Natural killer cell (primary cell): ENCODE data around the gene H2AZ2. TPM values are rescaled to one million over a fixed set of nuclear protein-coding genes. Genes with fewer than 3 reads are reported as not detected.
A peak's percentile ranks its signal among the peaks of the same experiment; 100 is the strongest.

Source experiments
- ATAC-seq, 3 donors: fragments of 150-1000 bp in 2 of 3; fragments of 200-7000 bp in 1 of 3; cut with Tn5 transposase; 1 replicate in 1 of 3; 2 replicates in 2 of 3; pipeline ENCODE4 v1.10.0; 2021; ENCODE audit warnings: mild to moderate bottlenecking in 2 of 3, moderate library complexity in 2 of 3
- DNase-seq, 2 donors: peaks; one replicate each; pipeline versions ENCODE4 v3.0.0 to v3.0.0-alpha.2; 2013 to 2021; ENCODE audit warnings: mixed read lengths in 1 of 2
- H3K27ac ChIP-seq: one replicate; pipeline ENCODE4 v1.5.1; 2013; ENCODE audit warnings: mild to moderate bottlenecking, low read length
- H3K27me3 ChIP-seq: one replicate; pipeline ENCODE4 v1.6.1; 2013; ENCODE audit warnings: low read length; ENCODE audit not compliant: control insufficient read depth, insufficient read depth
- H3K36me3 ChIP-seq: one replicate; pipeline ENCODE4 v1.6.1; 2013; ENCODE audit warnings: low read length; ENCODE audit not compliant: control insufficient read depth, insufficient read depth
- H3K4me1 ChIP-seq: one replicate; pipeline ENCODE4 v1.6.1; 2013; ENCODE audit warnings: low read length; ENCODE audit not compliant: control insufficient read depth, insufficient read depth
- H3K4me3 ChIP-seq: one replicate; pipeline ENCODE4 v1.5.1; 2013; ENCODE audit warnings: low read length
- H3K9me3 ChIP-seq: one replicate; pipeline ENCODE4 v1.6.1; 2013; ENCODE audit warnings: low read length; ENCODE audit not compliant: control insufficient read depth, insufficient read depth
- H3K27ac Mint-ChIP-seq, 2 donors: one replicate each; pipeline ENCODE4 v1.8.0; 2022; ENCODE audit warnings: mild to moderate bottlenecking in 2 of 2, mixed read lengths in 2 of 2, moderate library complexity in 1 of 2
- H3K27me3 Mint-ChIP-seq, 2 donors: one replicate each; pipeline ENCODE4 v1.8.0; 2022; ENCODE audit warnings: low read depth in 2 of 2, mixed read lengths in 2 of 2
- H3K36me3 Mint-ChIP-seq: one replicate; pipeline ENCODE4 v1.8.0; 2022; ENCODE audit warnings: mixed read lengths
- H3K4me1 Mint-ChIP-seq, 2 donors: one replicate each; pipeline ENCODE4 v1.8.0; 2022; ENCODE audit warnings: mixed read lengths in 2 of 2
- H3K4me3 Mint-ChIP-seq: one replicate; pipeline ENCODE4 v1.8.0; 2022; ENCODE audit warnings: mild to moderate bottlenecking, moderate library complexity, mixed read lengths
- H3K9me3 Mint-ChIP-seq, 2 donors: one replicate each; pipeline ENCODE4 v1.8.0; 2022; ENCODE audit warnings: mixed read lengths in 2 of 2
- CTCF ChIP-seq: fragments of 200-600 bp; IDR thresholded peaks from one replicate; pipeline ENCODE4 v1.8.0; 2022; ENCODE audit warnings: antibody characterized with exemption
- WGBS: methylation state at CpG from one replicate; pipeline ENCODE4 v1.1.7; 2013; ENCODE audit warnings: missing lambda C conversion rate; ENCODE audit not compliant: insufficient coverage; 5-methylcytosine and 5-hydroxymethylcytosine counted together
- intact Hi-C: fragments of 100-400 bp; cut with micrococcal nuclease; formaldehyde crosslinking; loops from one replicate; pipeline ENCODE4 v1.14.2; 2022
- total RNA-seq, 4 donors: library from RNA; stranded (reverse); fragments of 120-200 nt in 1 of 4; gene quantifications; one replicate each; pipeline versions ENCODE4 v1.2.3 to v1.2.4, GENCODE V29; 2013 to 2022

Gene H2AZ2
- total RNA-seq, 3 donors from 2014 or later (not counting 1 experiment from before 2014, with no cell fraction given), result 178 to 196 (median 190) TPM

GRCh38 chr7:44884621-44885393, 36.9 kb upstream of the H2AZ2 start:
- no peak for TF ChIP-seq CTCF
- Histone ChIP-seq H3K27ac (peak overlapping the region; percentile 97), H3K36me3 (peaks cover 10% of the 10 kb centered on the region), H3K27me3 (no peaks in the 10 kb centered on the region), H3K9me3 (peaks cover 10% of the 10 kb centered on the region), H3K4me1 (peaks cover 34% of the 10 kb centered on the region), H3K4me3 (peak overlapping the region; percentile 71)
- intact Hi-C loops, result loop anchor here (1.0 to 10.0 kb wide), 6 partner anchors 37 to 1300 kb away; partner anchors contain the start of genes H2AZ2, OGDH, STK17A and TBRG4
- WGBS, result under 1% methylated on average over 107 of the region's 107 CpGs
- Mint-ChIP-seq H3K9me3 (peaks cover 0 to 3% of the 10 kb centered on the region in 2 donors), H3K27me3 (no peaks in the 10 kb centered on the region), H3K4me3 (peak overlapping the region; percentile 99), H3K36me3 (no peaks in the 10 kb centered on the region), H3K27ac (peak overlapping the region; percentile 100), H3K4me1 (peaks cover 42 to 54% of the 10 kb centered on the region in 2 donors)
- DNase-seq (peak; percentile 66 to 75), ATAC-seq (peak; percentile 22 to 48 (median 31))

GRCh38 chr7:44883961-44884620, 36.2 kb upstream of the H2AZ2 start:
- Histone ChIP-seq H3K9me3 (peaks cover 10% of the 10 kb centered on the region), H3K27ac (peak overlapping the region; percentile 97), H3K4me3 (peak overlapping the region; percentile 40), H3K36me3 (peaks cover 10% of the 10 kb centered on the region), H3K27me3 (no peaks in the 10 kb centered on the region), H3K4me1 (peaks cover 34% of the 10 kb centered on the region)
- no peak for TF ChIP-seq CTCF
- intact Hi-C loops, result loop anchor here (10.0 kb wide), 1 partner anchor 1299 kb away; the partner anchor contains the start of gene STK17A
- Mint-ChIP-seq H3K27ac (peak overlapping the region; percentile 100), H3K36me3 (no peaks in the 10 kb centered on the region), H3K4me3 (peak overlapping the region; percentile 99), H3K9me3 (peaks cover 0 to 3% of the 10 kb centered on the region in 2 donors), H3K27me3 (no peaks in the 10 kb centered on the region), H3K4me1 (peaks cover 46 to 58% of the 10 kb centered on the region in 2 donors)
- no peak for DNase-seq
- ATAC-seq, result no peak
- 24% methylated on average over 23 of the region's 24 CpGs for WGBS

GRCh38 chr7:44882899-44883298, 35.0 kb upstream of the H2AZ2 start:
- Mint-ChIP-seq H3K4me3 (peak overlapping the region; percentile 99), H3K4me1 (peaks cover 46 to 58% of the 10 kb centered on the region in 2 donors), H3K36me3 (no peaks in the 10 kb centered on the region), H3K9me3 (peaks cover 0 to 3% of the 10 kb centered on the region in 2 donors), H3K27me3 (no peaks in the 10 kb centered on the region), H3K27ac (peak overlapping the region in 1 of 2 donors; percentile 100)
- peaks cover 34% of the 10 kb centered on the region for H3K4me1 ChIP-seq
- no peak for TF ChIP-seq CTCF
- H3K27ac ChIP-seq, result no peak overlapping the region
- H3K9me3 ChIP-seq, result peaks cover 10% of the 10 kb centered on the region
- H3K4me3 ChIP-seq, result no peak overlapping the region
- H3K27me3 ChIP-seq, result no peaks in the 10 kb centered on the region
- peaks cover 12% of the 10 kb centered on the region for H3K36me3 ChIP-seq
- DNase-seq, result no peak
- intact Hi-C loops, result loop anchor here (10.0 kb wide), 1 partner anchor 1298 kb away; the partner anchor contains the start of gene STK17A
- WGBS, result 84% methylated on average over 2 of the region's 3 CpGs
- no peak for ATAC-seq
